Effector memory CD8-positive, alpha-beta T cell (primary cell): Measurements from ENCODE around the gene ARMH3.
"Not testable (repeated sequence)": the region's sequence is repeated elsewhere in the genome, so short reads cannot be mapped to it uniquely, and the experiment has no call there.

ENCODE experiments used
- ATAC-seq: fragments of 150-1000 bp; cut with Tn5 transposase; replicated peaks from 2 replicates; pipeline ENCODE4 v1.10.0; 2021; ENCODE audit warnings: mild to moderate bottlenecking, moderate library complexity
- DNase-seq, 3 experiments: peaks; one replicate each; pipeline ENCODE4 v3.0.0; 2021
- H3K27ac Mint-ChIP-seq, 2 donors: one replicate each; pipeline ENCODE4 v1.8.0; 2022; ENCODE audit warnings: mild to moderate bottlenecking in 2 of 2, mixed read lengths in 2 of 2, moderate library complexity in 2 of 2
- H3K27me3 Mint-ChIP-seq, 2 donors: one replicate each; pipeline ENCODE4 v1.8.0; 2022; ENCODE audit warnings: mixed read lengths in 2 of 2
- H3K36me3 Mint-ChIP-seq: one replicate; pipeline ENCODE4 v1.8.0; 2022; ENCODE audit warnings: mild to moderate bottlenecking, moderate library complexity, mixed read lengths; ENCODE audit not compliant: insufficient read depth
- H3K4me1 Mint-ChIP-seq, 2 donors: one replicate each; pipeline ENCODE4 v1.8.0; 2022; ENCODE audit warnings: low read depth in 2 of 2, mixed read lengths in 2 of 2
- H3K4me3 Mint-ChIP-seq, 2 donors: one replicate each; pipeline ENCODE4 v1.8.0; 2022; ENCODE audit warnings: mild to moderate bottlenecking in 2 of 2, mixed read lengths in 2 of 2, moderate library complexity in 2 of 2
- H3K9me3 Mint-ChIP-seq, 2 donors: one replicate each; pipeline ENCODE4 v1.8.0; 2022; ENCODE audit warnings: mixed read lengths in 2 of 2

Gene ARMH3

DNA sequence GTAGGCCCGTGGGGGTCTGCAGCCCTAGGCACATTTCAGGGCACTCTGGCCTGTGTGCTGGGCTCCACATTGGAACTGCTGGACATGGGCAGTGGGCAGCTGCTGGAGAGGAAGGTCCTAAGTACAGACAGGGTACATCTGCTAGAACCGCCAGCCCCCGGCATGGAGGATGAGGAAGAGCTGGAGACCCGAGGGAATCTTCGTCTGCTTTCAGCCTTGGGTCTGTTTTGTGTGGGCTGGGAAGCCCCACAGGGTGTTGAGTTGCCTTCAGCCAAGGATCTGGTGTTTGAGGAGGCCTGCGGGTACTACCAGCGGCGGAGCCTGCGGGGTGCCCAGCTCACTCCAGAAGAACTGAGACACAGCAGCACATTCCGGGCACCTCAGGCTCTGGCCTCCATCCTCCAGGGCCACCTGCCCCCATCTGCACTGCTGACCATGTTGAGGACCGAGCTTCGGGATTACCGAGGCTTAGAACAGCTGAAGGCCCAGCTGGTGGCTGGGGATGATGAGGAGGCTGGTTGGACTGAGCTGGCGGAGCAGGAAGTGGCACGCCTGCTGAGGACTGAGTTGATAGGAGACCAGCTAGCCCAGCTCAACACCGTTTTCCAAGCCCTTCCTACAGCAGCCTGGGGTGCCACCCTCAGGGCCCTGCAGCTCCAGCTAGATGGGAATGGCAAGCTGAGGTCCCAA, 10.6 kb upstream of the ARMH3 start:
- H3K4me3 Mint-ChIP-seq: peak overlapping the region; percentile 89 to 91
- peaks cover 27 to 33% of the 10 kb centered on the region in 2 donors for H3K4me1 Mint-ChIP-seq
- ATAC-seq (no peak), DNase-seq (no peak)
- H3K36me3 Mint-ChIP-seq: peaks cover 32% of the 10 kb centered on the region
- H3K9me3 Mint-ChIP-seq: no peaks in the 10 kb centered on the region
- no peaks in the 10 kb centered on the region for H3K27me3 Mint-ChIP-seq
- H3K27ac Mint-ChIP-seq: peak overlapping the region; percentile 85 to 96

GRCh38 chr10:102065561-102066398, 9.8 kb upstream of the ARMH3 start:
- peaks cover 29% of the 10 kb centered on the region for H3K36me3 Mint-ChIP-seq
- H3K27me3 Mint-ChIP-seq: no peaks in the 10 kb centered on the region
- DNase-seq (peak in 2 of 3 experiments; percentile 9 to 23), ATAC-seq (peak; percentile 18)
- H3K9me3 Mint-ChIP-seq: no peaks in the 10 kb centered on the region
- H3K27ac Mint-ChIP-seq: peak overlapping the region; percentile 85 to 96
- H3K4me1 Mint-ChIP-seq: peaks cover 27 to 33% of the 10 kb centered on the region in 2 donors
- H3K4me3 Mint-ChIP-seq: peak overlapping the region; percentile 89 to 91

DNA sequence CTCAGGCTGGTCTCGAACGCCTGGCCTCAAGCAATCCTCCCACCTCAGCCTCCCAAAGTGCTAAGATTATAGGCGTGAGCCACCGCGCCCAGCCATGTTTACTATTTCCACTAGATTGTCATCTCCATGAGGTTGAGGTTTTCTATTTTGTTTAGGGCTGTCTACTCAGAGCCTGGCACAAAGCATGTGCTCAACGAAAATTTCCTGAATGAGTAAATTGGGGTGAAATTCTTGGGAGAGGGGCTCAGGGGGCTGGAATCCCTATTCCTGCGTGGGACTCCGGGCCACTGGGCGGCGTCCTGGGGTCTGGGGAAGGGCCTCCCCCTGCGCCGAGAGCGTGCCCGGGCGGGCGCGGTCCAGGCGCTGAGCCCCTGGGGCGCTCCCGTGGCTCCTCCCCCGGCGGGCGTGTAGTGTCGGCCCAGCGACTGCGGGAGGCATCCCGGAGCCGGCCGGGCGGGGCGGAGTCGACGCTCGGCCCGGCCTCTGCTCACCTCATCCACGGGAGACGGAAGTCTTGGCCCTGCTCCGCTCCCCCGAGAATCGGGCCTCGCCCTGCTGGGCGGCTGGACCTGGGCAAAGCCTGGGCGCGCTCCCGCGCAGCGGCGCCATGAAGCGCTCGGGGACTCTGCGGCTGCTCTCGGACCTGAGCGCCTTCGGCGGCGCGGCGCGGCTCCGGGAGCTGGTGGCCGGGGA, 9.0 kb upstream of the ARMH3 start, which contains the start of gene HPS6:
TSS of gene HPS6 (plus strand) at position 482 of the 693 bp plus-strand sequence. CDS start at position 608, 126 bp downstream.
- Mint-ChIP-seq H3K4me3 (peak within 1 kb of the TSS; percentile 89 to 91), H3K9me3 (no peaks in the 10 kb centered on the region), H3K27ac (peak within 1 kb of the TSS; percentile 96 to 98), H3K27me3 (no peaks in the 10 kb centered on the region), H3K36me3 (peaks cover 29% of the 10 kb centered on the region), H3K4me1 (peaks cover 27 to 33% of the 10 kb centered on the region in 2 donors)
- ATAC-seq (peak; percentile 94), DNase-seq (peak; percentile 84 to 87 (median 85))

DNA sequence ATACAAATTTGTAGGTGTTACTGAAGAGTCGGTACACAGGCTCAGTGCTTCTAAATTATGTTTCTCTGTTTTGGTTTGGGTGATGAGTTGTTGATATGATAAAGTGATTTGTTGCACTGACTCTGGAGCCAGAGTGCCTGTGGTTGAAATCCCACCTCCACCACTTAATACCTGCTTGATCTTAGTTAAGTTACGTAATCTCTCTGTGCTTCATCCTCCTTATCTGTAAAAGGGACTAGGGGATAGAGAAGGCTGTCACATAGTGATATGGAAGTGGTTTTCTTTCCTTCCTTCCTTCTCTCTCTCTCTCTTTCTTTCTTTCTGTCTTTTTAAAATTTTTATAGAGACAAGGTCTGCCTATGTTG, 8.5 kb upstream of the ARMH3 start:
- Mint-ChIP-seq H3K4me3 (peak overlapping the region; percentile 84 to 89), H3K27me3 (no peaks in the 10 kb centered on the region), H3K27ac (peak overlapping the region; percentile 96 to 98), H3K4me1 (peaks cover 26 to 33% of the 10 kb centered on the region in 2 donors), H3K9me3 (no peaks in the 10 kb centered on the region), H3K36me3 (peaks cover 28% of the 10 kb centered on the region)
- no peak for ATAC-seq
- DNase-seq: no peak

DNA sequence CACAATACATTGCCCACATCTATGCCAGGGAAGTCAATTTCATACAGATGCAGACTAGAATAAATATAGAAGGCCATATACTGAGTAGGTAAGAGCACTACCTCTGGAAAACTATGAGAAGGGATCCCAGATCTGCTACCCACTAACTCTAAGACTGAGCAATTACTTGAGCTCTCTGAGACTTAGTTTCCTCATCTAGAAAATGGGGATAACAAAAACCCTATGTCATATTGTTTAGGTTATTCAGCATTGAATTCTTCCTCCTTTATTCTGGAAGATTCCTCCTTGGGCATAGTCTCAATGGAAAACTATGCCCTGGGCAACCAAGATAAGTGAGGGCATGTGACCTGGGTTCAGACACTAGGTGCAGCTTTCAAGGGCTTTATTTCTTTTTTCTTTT, 4.0 kb upstream of the ARMH3 start:
- no peaks in the 10 kb centered on the region for H3K9me3 Mint-ChIP-seq
- no peaks in the 10 kb centered on the region for H3K27me3 Mint-ChIP-seq
- peaks cover 14 to 25% of the 10 kb centered on the region in 2 donors for H3K4me1 Mint-ChIP-seq
- H3K27ac Mint-ChIP-seq: no peak overlapping the region
- DNase-seq (no peak), ATAC-seq (no peak)
- H3K4me3 Mint-ChIP-seq: no peak overlapping the region
- peaks cover 12% of the 10 kb centered on the region for H3K36me3 Mint-ChIP-seq

DNA sequence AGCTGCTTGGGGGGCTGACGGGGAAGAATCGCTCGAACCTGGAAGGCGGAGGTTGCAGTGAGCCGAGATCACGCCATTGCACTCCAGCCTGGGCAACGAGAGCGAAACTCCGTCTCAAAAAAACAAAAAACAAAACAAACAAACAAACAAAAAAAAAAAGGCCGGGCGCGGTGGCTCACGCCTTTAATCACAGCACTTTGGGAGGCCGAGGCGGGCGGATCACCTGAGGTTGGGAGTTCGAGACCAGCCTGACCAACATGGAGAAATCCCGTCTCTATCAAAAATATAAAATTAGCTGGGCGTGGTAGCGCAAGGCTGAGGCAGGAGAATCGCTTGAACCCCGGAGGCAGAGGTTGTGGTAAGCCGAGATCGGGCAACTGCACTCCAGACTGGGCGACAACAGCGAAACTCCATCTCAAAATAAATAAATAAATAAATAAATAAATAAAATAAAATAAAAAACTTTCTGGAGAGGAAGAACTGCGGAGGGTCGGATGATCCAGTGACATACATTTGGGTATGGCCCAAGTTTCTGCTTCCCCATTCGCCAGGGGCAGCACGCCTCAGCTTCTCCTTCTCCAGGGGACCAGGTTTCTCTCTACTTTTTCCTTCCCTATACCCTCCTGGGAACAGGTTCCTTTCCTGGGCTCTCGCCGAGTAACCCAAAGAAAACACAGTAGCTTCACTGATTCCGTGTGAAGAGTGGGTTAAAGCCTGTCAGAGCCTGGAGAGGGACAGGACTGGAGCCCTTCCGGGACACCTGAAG, 909 bp downstream of the ARMH3 start:
- H3K4me1 Mint-ChIP-seq: peaks cover 28 to 42% of the 10 kb centered on the region in 2 donors
- not testable (repeated sequence) for H3K9me3 Mint-ChIP-seq, DNase-seq, H3K27me3 Mint-ChIP-seq, ATAC-seq
- H3K27ac Mint-ChIP-seq: peak overlapping the region; percentile 88 to 92
- H3K4me3 Mint-ChIP-seq: peak overlapping the region; percentile 89 to 92
- H3K36me3 Mint-ChIP-seq: peaks cover 14% of the 10 kb centered on the region

- Mint-ChIP-seq H3K27me3 (no peaks in the 10 kb centered on the region), H3K4me3 (no peak overlapping the region), H3K27ac (no peak overlapping the region), H3K9me3 (no peaks in the 10 kb centered on the region), H3K4me1 (peaks cover 37 to 48% of the 10 kb centered on the region in 2 donors), H3K36me3 (peaks cover 4% of the 10 kb centered on the region)
- no peak for DNase-seq
- no peak for ATAC-seq
Measured at GRCh38 chr10:102046095-102046494, 9.9 kb downstream of the ARMH3 start.

- peaks cover 36 to 54% of the 10 kb centered on the region in 2 donors for H3K4me1 Mint-ChIP-seq
- no peaks in the 10 kb centered on the region for H3K9me3 Mint-ChIP-seq
- no peak overlapping the region for H3K4me3 Mint-ChIP-seq
- ATAC-seq (no peak), DNase-seq (no peak)
- H3K36me3 Mint-ChIP-seq: no peaks in the 10 kb centered on the region
- peak overlapping the region in 1 of 2 donors; percentile 56 for H3K27ac Mint-ChIP-seq
- no peaks in the 10 kb centered on the region for H3K27me3 Mint-ChIP-seq
Measured at GRCh38 chr10:102045292-102045691, 10.7 kb downstream of the ARMH3 start.

DNA sequence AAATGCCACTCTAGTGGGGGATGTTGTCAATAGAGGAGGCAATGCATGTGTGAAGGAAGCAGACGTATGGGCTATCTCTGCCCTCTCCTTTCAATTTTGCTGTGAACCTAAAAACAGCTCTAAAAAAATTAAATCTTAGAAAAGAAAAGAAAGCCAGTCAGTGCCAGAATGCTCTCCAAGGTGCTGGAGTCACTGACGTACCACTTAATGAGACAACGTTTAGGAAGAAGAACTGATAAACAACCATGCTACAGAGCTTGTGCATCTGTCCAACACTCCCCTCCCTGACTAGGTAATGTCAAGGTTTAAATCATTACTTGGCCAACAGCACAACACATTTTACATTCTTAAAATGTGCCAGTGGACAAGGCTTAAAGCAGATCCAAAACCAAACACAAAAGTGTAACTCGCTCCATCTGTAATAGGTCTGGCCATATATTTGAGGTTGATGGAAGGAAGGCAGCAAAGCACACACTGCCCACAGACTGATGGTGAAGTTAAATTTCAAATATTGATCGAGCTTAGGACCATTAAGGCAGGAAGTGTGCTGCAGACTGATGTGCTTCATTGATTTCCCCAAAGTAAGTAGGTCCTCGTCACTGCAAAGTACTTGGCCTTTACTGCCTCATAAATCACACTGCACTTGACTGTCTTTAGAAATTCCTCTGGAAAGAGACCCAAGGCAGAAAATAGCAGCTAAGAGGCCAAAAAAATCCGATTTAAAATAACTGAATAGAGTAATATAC, 15.5 kb downstream of the ARMH3 start:
- Mint-ChIP-seq H3K27ac (peak overlapping the region in 1 of 2 donors; percentile 1), H3K9me3 (no peaks in the 10 kb centered on the region), H3K4me3 (no peak overlapping the region), H3K4me1 (peaks cover 17 to 27% of the 10 kb centered on the region in 2 donors), H3K27me3 (no peaks in the 10 kb centered on the region), H3K36me3 (peaks cover 28% of the 10 kb centered on the region)
- ATAC-seq (no peak), DNase-seq (no peak)

DNA sequence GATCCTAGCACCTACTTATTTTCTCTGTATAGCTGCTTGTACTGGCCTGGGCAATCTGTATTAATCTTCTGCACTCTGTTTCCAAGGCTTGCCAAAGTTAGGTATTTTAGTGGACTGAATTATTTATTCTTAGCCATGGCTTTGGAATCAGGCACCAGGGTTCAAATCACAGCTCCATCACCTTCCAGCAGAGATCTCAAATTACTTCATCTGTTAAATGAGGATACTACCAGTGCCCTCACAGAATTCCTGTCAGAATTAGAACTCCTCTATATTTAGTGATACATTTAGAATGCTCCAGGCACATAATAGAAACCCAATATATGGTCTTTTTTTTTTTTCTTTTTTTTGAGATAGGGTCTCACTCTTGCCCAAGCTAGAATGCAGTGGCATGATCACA, 17.6 kb downstream of the ARMH3 start:
- peaks cover 11 to 16% of the 10 kb centered on the region in 2 donors for H3K4me1 Mint-ChIP-seq
- H3K36me3 Mint-ChIP-seq: peaks cover 37% of the 10 kb centered on the region

DNA sequence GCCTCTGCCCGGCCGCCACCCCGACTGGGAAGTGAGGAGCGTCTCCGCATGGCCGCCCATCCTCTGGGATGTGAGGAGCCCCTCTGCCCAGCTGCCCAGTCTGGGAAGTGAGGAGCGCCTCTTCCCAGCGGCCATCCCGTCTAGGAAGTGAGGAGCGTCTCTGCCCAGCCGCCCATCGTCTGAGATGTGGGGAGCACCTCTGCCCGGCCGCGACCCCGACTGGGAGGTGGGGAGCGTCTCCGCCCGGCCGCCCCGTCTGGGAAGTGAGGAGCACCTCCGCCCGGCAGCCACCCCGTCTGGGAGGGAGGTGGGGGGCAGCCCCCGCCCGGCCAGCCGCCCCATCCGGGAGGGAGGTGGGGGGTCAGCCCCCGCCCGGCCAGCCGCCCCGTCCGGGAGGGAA, 20.2 kb downstream of the ARMH3 start:
- not testable (repeated sequence) for ATAC-seq, H3K27ac Mint-ChIP-seq, DNase-seq, H3K4me3 Mint-ChIP-seq, H3K9me3 Mint-ChIP-seq, H3K4me1 Mint-ChIP-seq, H3K27me3 Mint-ChIP-seq
- H3K36me3 Mint-ChIP-seq: peaks cover 53% of the 10 kb centered on the region

More for the DNA sequence above, 17.6 kb downstream of the ARMH3 start:
- Mint-ChIP-seq H3K4me3 (no peak overlapping the region), H3K9me3 (no peaks in the 10 kb centered on the region), H3K27ac (peak overlapping the region; percentile 36 to 66), H3K27me3 (no peaks in the 10 kb centered on the region)
- DNase-seq (no peak), ATAC-seq (no peak)

GRCh38 chr10:102033787-102034186, 22.2 kb downstream of the ARMH3 start:
- DNase-seq: no peak
- Mint-ChIP-seq H3K9me3 (no peaks in the 10 kb centered on the region), H3K4me3 (no peak overlapping the region), H3K27me3 (no peaks in the 10 kb centered on the region), H3K4me1 (no peaks in the 10 kb centered on the region), H3K27ac (no peak overlapping the region), H3K36me3 (peaks cover 56% of the 10 kb centered on the region)
- ATAC-seq: no peak
